Lower leg skin (tissue), 4 donors: ENCODE results near the gene ABT1. TPM values are rescaled to one million over a fixed set of nuclear protein-coding genes. Genes with fewer than 3 reads are reported as not detected.

Experiments used
- DNase-seq, 2 donors: peaks; one replicate each; pipeline ENCODE4 v3.0.0-alpha.2; 2019; ENCODE audit warnings: low spot score in 2 of 2
- H3K4me3 ChIP-seq: fragments of 200-600 bp; sonication (generic); 2 replicates; pipeline ENCODE4 v1.5.1; 2017; ENCODE audit warnings: mild to moderate bottlenecking, low read depth; ENCODE audit not compliant: poor library complexity, severe bottlenecking
- POLR2A ChIP-seq, 2 donors: fragments of 450-650 bp; IDR thresholded peaks; one replicate each; pipeline ENCODE4 v1.6.1; 2016 to 2017; ENCODE audit warnings: antibody characterized with exemption in 2 of 2, mild to moderate bottlenecking in 1 of 2, moderate library complexity in 1 of 2
- WGBS, 2 donors: methylation state at CpG; one replicate each; pipeline ENCODE4 v1.1.5; 2018; 5-methylcytosine and 5-hydroxymethylcytosine counted together
- intact Hi-C: fragments of 100-400 bp; cut with DNase I; formaldehyde crosslinking; loops from one replicate; pipeline ENCODE4 v1.15.0; 2023; ENCODE audit warnings: low total_unique reads
- total RNA-seq, 4 donors: library from RNA; depleted of rRNA; stranded (reverse); fragments of >200 nt; gene quantifications; one replicate each; pipeline ENCODE4 v1.1.0, GENCODE V29; 2016
- TF ChIP-seq, protein P1 (sequence below), 3 donors: fragments of 450-650 bp; IDR thresholded peaks; one replicate each; pipeline ENCODE4 v1.5.1; 2016; ENCODE audit warnings: antibody characterized with exemption in 3 of 3, mild to moderate bottlenecking in 3 of 3, moderate library complexity in 2 of 3

ABT1 gene
- total RNA-seq, 4 donors from 2014 or later, result 22.0 to 25.7 (median 24.2) TPM

DNA sequence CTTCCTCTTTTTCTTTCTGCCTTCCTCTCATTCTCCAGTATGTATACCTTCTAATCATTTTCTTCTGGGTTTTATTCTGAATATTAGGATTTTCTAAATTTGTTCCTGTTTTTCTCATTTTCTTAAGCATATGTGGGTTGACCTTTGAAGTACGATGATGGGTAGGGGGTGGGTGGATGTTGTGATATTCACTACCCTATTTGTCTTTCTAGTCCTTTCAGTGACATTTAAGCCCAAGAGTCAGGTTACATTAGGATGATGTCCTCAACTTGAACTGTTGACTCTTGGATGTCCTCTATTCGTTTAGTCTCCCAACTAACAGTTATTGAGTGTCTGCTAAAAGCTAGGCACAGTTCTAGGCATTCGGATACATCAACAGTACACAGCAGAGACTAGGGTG, 7.3 kb downstream of the ABT1 start:
- WGBS, 2 donors, result 70 to 74% methylated on average over 3 of the region's 3 CpGs
- H3K4me3 ChIP-seq, result no peak overlapping the region
- TF ChIP-seq, protein P1, sequence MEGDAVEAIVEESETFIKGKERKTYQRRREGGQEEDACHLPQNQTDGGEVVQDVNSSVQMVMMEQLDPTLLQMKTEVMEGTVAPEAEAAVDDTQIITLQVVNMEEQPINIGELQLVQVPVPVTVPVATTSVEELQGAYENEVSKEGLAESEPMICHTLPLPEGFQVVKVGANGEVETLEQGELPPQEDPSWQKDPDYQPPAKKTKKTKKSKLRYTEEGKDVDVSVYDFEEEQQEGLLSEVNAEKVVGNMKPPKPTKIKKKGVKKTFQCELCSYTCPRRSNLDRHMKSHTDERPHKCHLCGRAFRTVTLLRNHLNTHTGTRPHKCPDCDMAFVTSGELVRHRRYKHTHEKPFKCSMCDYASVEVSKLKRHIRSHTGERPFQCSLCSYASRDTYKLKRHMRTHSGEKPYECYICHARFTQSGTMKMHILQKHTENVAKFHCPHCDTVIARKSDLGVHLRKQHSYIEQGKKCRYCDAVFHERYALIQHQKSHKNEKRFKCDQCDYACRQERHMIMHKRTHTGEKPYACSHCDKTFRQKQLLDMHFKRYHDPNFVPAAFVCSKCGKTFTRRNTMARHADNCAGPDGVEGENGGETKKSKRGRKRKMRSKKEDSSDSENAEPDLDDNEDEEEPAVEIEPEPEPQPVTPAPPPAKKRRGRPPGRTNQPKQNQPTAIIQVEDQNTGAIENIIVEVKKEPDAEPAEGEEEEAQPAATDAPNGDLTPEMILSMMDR (IDR thresholded peaks at IDR 0.05), result no peak
- TF ChIP-seq POLR2A (IDR thresholded peaks at IDR 0.05), result no peak
- intact Hi-C loops, result loop anchor here (10.0 kb wide), 1 partner anchor 481 kb away; no protein-coding TSS in a partner anchor
- no peak for DNase-seq

DNA sequence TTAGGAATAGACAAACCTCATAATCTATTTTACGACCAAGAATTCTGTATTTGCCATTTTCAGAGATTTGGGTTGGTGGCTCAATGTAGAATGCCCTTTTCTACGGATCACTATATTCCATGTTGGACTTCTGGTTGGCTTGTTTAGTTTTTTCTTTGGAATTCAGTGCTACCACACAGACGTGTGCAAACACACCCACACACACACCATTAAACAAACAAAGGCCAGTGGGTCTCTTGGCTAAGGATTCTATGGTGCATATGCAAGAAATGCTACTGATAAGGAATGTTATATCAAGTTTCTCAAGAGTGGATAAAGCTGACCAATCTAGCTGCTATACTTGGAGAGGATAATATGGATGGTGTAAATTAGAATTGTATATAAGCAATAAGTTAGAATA, 8.0 kb downstream of the ABT1 start:
- intact Hi-C loops, result loop anchor here (10.0 kb wide), 1 partner anchor 480 kb away; no protein-coding TSS in a partner anchor
- H3K4me3 ChIP-seq, result no peak overlapping the region
- TF ChIP-seq POLR2A (IDR thresholded peaks at IDR 0.05), result no peak
- WGBS, 2 donors, result 71 to 76% methylated on average over 3 of the region's 3 CpGs
- DNase-seq, result no peak

DNA sequence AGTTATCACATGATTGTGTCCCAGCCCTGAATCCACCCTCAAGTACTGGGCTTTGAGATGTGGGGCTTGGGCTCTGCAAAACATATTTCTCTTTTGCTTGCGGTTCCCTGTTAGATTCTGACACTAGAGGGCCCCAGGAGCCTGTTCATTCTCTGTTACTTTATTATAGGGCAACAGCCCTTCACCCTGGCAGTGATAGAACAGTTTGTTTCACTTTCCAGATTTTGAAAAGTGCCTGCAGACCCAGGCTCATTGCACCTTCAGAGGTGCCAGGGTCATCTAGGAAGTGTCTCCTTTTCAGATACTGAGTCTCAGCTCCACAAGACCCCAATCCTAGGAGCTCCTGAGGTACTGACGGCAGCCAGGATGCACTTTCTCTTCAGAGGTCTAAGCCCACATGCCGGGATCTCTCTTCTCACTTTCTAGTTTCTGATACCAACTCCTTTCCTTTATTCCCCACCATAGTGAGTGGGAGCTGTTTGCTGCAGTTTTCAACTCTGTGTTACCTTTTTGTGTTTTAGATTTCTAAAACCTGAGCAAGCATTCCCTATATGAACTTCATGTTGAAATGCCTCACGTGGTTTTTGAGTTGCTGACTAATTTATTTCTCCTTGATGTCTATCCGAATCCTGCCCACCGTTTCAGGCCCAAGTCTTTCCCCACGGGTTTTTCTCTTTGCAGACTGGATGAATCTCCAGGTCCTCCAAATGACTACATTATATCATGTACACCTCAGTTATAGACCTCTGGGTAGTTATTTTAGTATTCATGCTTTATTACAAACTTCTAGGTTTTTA, 10.9 kb downstream of the ABT1 start:
- no peak for DNase-seq

DNA sequence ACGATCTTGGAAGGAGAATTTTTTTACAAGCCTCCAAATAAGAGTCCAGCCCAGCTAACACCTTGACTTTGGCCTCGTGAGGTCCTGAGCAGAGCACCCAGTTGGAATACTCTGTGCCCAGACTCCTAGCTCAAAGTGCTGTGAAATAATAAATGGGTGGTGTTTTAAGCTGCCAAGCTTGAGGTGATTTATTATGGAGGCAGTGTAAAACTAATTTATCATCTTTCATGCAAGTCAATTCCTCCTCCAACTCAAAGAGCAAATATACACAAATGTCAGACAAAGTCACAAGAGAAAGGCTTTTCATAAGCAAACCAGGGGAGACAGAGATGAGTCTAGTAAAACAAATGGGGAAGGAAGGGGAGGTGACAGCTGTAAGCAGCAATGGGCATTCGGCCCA, 12.7 kb downstream of the ABT1 start:
- intact Hi-C loops, result loop anchor here (10.0 kb wide), 1 partner anchor 475 kb away; no protein-coding TSS in a partner anchor

More for the DNA sequence above, 10.9 kb downstream of the ABT1 start:
- H3K4me3 ChIP-seq, result no peak overlapping the region
- TF ChIP-seq POLR2A (IDR thresholded peaks at IDR 0.05), result no peak
- TF ChIP-seq, protein P1 (IDR thresholded peaks at IDR 0.05), result no peak
- intact Hi-C loops, result loop anchor here (10.0 kb wide), 1 partner anchor 477 kb away; no protein-coding TSS in a partner anchor
- 53 to 55% methylated on average over 7 of the region's 7 CpGs for WGBS, 2 donors

DNA sequence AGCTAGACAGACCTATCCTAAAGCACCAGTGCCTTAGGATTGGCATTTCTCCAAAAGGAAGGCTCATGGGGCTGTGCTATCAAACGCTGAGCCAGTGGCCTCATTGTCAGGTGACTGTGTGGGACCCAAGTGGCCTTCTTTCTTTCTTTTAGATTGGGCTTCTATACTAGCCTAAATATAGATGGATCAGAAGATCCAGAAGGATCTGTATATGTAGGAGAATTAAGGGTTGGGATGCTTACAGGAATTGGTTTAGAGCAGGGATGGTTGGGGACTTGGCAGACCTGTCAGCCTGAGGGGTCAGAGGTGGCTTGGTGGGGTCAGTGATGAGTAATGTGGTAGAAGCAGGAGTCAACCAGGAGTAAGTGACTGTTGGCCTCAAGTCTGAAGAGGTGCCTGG, 14.8 kb downstream of the ABT1 start:
- WGBS, 2 donors, result 28 to 42% methylated on average over 1 of the region's 1 CpG
- TF ChIP-seq, protein P1 (IDR thresholded peaks at IDR 0.05), result no peak
- no peak for TF ChIP-seq POLR2A (IDR thresholded peaks at IDR 0.05)

More for the DNA sequence above, 12.7 kb downstream of the ABT1 start:
- DNase-seq, result no peak
- WGBS, 2 donors, result 67 to 84% methylated on average over 3 of the region's 3 CpGs
- H3K4me3 ChIP-seq, result no peak overlapping the region
- TF ChIP-seq, protein P1 (IDR thresholded peaks at IDR 0.05), result no peak
- TF ChIP-seq POLR2A (IDR thresholded peaks at IDR 0.05), result no peak

DNA sequence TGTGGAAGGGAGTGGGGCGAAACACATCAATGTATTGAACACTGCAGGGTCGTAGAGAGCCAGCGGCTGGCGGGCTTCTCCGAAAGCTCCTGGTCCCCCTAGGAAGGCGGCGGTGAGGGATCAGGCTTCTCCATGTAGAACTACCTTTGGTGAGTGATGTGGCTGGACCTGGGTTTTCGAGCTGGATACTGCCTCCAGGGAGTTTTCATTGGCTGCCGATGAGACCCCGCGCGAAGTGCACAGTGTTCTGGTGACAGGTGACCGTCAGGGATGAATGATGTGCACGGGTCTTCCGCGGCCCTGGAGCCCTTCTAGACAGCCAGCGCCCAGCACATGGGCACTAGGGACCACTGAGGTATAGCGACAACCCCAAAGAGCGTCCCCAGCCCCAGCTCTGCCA, 16.4 kb downstream of the ABT1 start:
- intact Hi-C loops, result no loop called here
- no peak for DNase-seq
- no peak for TF ChIP-seq POLR2A (IDR thresholded peaks at IDR 0.05)
- TF ChIP-seq, protein P1 (IDR thresholded peaks at IDR 0.05), result no peak
- 34 to 49% methylated on average over 19 of the region's 19 CpGs for WGBS, 2 donors
- no peak overlapping the region for H3K4me3 ChIP-seq

More for the DNA sequence above, 14.8 kb downstream of the ABT1 start:
- intact Hi-C loops, result no loop called here
- DNase-seq, result no peak
- no peak overlapping the region for H3K4me3 ChIP-seq
